Spleen (tissue), 7 donors: ENCODE measurements around the gene RPS14.

Source experiments
- CTCF ChIP-seq, 11 experiments: fragments of 200-600 bp in 7 of 11; fragments of 450-650 bp in 4 of 11; sonication (generic) in 4 of 11; IDR thresholded peaks in 8 of 11; conservative IDR thresholded peaks in 3 of 11; 1 replicate in 7 of 11; 2 replicates in 4 of 11; pipeline versions ENCODE4 v1.4.0 to v1.8.0; 2016 to 2021; ENCODE audit warnings: antibody characterized with exemption in 11 of 11, inconsistent platforms in 4 of 11, mild to moderate bottlenecking in 1 of 11
- POLR2A ChIP-seq, 3 donors: fragments of 450-650 bp; IDR thresholded peaks; one replicate each; pipeline ENCODE4 v1.5.1; 2017; ENCODE audit warnings: antibody characterized with exemption in 3 of 3, mild to moderate bottlenecking in 1 of 3
- donor health status: DM: no; HTN: no; CAD: no; lungs with moderate emphysema.
- donor health status: DM: no; HTN: no; CAD: no.
- donor health status: DM: no; HTN: no; CAD: no.

- TF ChIP-seq POLR2A (IDR thresholded peaks at IDR 0.05) (no peak), CTCF (IDR thresholded peaks at IDR 0.05 in 8 of 11, conservative IDR thresholded peaks at IDR 0.05 in 3 of 11) (no peak)
Observed at GRCh38 chr5:150408231-150408943, 41.2 kb downstream of the RPS14 start.
